HepG2 (cell line): ENCODE measurements around the gene DCST2. TPM values are rescaled to one million over a fixed set of nuclear protein-coding genes. Genes with fewer than 3 reads are reported as not detected.

Experiments used
- BATF2 ChIP-seq: sonication (generic); formaldehyde crosslinking; IDR thresholded peaks from 2 replicates; pipeline ENCODE4 v1.8.0; 2022; ENCODE audit warnings: mild to moderate bottlenecking, missing genetic modification reagents, moderate library complexity
- DNMT3B ChIP-seq: conservative IDR thresholded peaks from 2 replicates; pipeline ENCODE4 v1.6.1; 2016; ENCODE audit warnings: missing biosample characterization, control low read depth
- ERF ChIP-seq: IDR thresholded peaks from 2 replicates; pipeline ENCODE4 v1.6.1; 2018; ENCODE audit warnings: missing biosample characterization, missing genetic modification reagents
- HMG20A ChIP-seq: IDR thresholded peaks from 2 replicates; pipeline ENCODE4 v1.6.1; 2016; ENCODE audit warnings: borderline replicate concordance
- HMGXB4 ChIP-seq, 2 experiments: sonication (generic) in 1 of 2; formaldehyde crosslinking in 1 of 2; IDR thresholded peaks; 2 replicates each; pipeline versions ENCODE4 v1.4.0 to v1.6.1; 2018 to 2020; ENCODE audit warnings: missing genetic modification reagents in 2 of 2, borderline replicate concordance in 1 of 2, low read depth in 1 of 2, mild to moderate bottlenecking in 1 of 2, missing biosample characterization in 1 of 2
- JUNB ChIP-seq: sonication (generic); formaldehyde crosslinking; IDR thresholded peaks from 2 replicates; pipeline ENCODE4 v1.8.0; 2022; ENCODE audit warnings: missing genetic modification reagents, mild to moderate bottlenecking, borderline replicate concordance
- KDM2A ChIP-seq: sonication (generic); formaldehyde crosslinking; IDR thresholded peaks from 2 replicates; pipeline ENCODE4 v1.4.0; 2020; ENCODE audit warnings: low read depth, missing genetic modification reagents, borderline replicate concordance
- KDM5A ChIP-seq: fragments of 200-600 bp; sonication (generic); IDR thresholded peaks from 2 replicates; pipeline ENCODE4 v1.7.0; 2018; ENCODE audit warnings: antibody characterized with exemption, mild to moderate bottlenecking, low read length, borderline replicate concordance
- MAX ChIP-seq: IDR thresholded peaks from 2 replicates; pipeline ENCODE4 v1.6.1; 2012; ENCODE audit warnings: inconsistent platforms
- MYPOP ChIP-seq: sonication (generic); formaldehyde crosslinking; IDR thresholded peaks from 2 replicates; pipeline ENCODE4 v1.8.1; 2023; ENCODE audit warnings: mild to moderate bottlenecking, moderate library complexity, missing genetic modification reagents
- NFIB ChIP-seq: sonication (generic); formaldehyde crosslinking; IDR thresholded peaks from 2 replicates; pipeline ENCODE4 v1.9.0; 2021; ENCODE audit warnings: missing genetic modification reagents, mild to moderate bottlenecking, borderline replicate concordance
- TEAD2 ChIP-seq: sonication (generic); formaldehyde crosslinking; IDR thresholded peaks from 2 replicates; pipeline ENCODE4 v1.9.0; 2021; ENCODE audit warnings: missing genetic modification reagents
- ZBTB46 ChIP-seq: sonication (generic); formaldehyde crosslinking; IDR thresholded peaks from 2 replicates; pipeline ENCODE4 v1.4.0; 2020; ENCODE audit warnings: mild to moderate bottlenecking, missing genetic modification reagents, borderline replicate concordance
- ZFP82 ChIP-seq: sonication (generic); formaldehyde crosslinking; IDR thresholded peaks from 2 replicates; pipeline ENCODE4 v1.5.1; 2020; ENCODE audit warnings: mild to moderate bottlenecking, missing genetic modification reagents, borderline replicate concordance
- ZFP91 ChIP-seq: sonication (generic); formaldehyde crosslinking; IDR thresholded peaks from 2 replicates; pipeline ENCODE4 v1.9.0; 2022; ENCODE audit warnings: missing genetic modification reagents, mild to moderate bottlenecking, borderline replicate concordance
- ZFY ChIP-seq: sonication (generic); formaldehyde crosslinking; IDR thresholded peaks from 2 replicates; pipeline ENCODE4 v1.4.0; 2020; ENCODE audit warnings: missing genetic modification reagents
- ZNF256 ChIP-seq: sonication (generic); formaldehyde crosslinking; conservative IDR thresholded peaks from 2 replicates; pipeline ENCODE4 v1.4.0; 2020; ENCODE audit warnings: missing genetic modification reagents
- ZNF441 ChIP-seq: sonication (generic); formaldehyde crosslinking; IDR thresholded peaks from 2 replicates; pipeline ENCODE4 v1.7.0; 2021; ENCODE audit warnings: missing genetic modification reagents, borderline replicate concordance
- ZNF550 ChIP-seq: sonication (generic); formaldehyde crosslinking; IDR thresholded peaks from 2 replicates; pipeline ENCODE4 v1.4.0; 2020; ENCODE audit warnings: mild to moderate bottlenecking, missing genetic modification reagents, borderline replicate concordance
- ZNF746 ChIP-seq: sonication (generic); formaldehyde crosslinking; IDR thresholded peaks from 2 replicates; pipeline ENCODE4 v1.8.0; 2022; ENCODE audit warnings: mild to moderate bottlenecking, missing genetic modification reagents
- ZNF749 ChIP-seq: sonication (generic); formaldehyde crosslinking; IDR thresholded peaks from 2 replicates; pipeline ENCODE4 v1.8.0; 2022; ENCODE audit warnings: mild to moderate bottlenecking, missing genetic modification reagents, moderate library complexity, borderline replicate concordance
- ZSCAN21 ChIP-seq: sonication (generic); formaldehyde crosslinking; IDR thresholded peaks from 2 replicates; pipeline ENCODE4 v1.8.0; 2022; ENCODE audit warnings: mild to moderate bottlenecking, missing genetic modification reagents, moderate library complexity, borderline replicate concordance
- polyA plus RNA-seq, 8 experiments: library from polyadenylated mRNA; depleted of rRNA in 3 of 8; stranded (reverse) in 7 of 8; unstranded in 1 of 8; fragments of >200 nt; fragmentation: Illumina TruSeq in 4 of 8; extraction: Trizol in 4 of 8; gene quantifications; 2 replicates each; pipeline versions ENCODE4 v1.2.1 to v1.2.3, GENCODE V29; 2011 to 2016; ENCODE audit warnings: low read depth in 4 of 8, missing spikeins in 1 of 8, mixed read lengths in 1 of 8; ENCODE audit not compliant: insufficient read depth in 1 of 8
- total RNA-seq, 5 experiments: library from RNA; depleted of rRNA; stranded (reverse); fragments of >200 nt; fragmentation: Illumina TruSeq; extraction: Trizol; gene quantifications; 2 replicates each; pipeline ENCODE4 v1.2.3, GENCODE V29; 2016; ENCODE audit warnings: low read depth in 1 of 5

The DCST2 gene
- total and polyA plus RNA-seq, 2 of the 13 experiments (the other 11 are each of a cell fraction or from before 2014, with no cell fraction given): 0.74 TPM; not detected in 1

- TF ChIP-seq DNMT3B (no peak), ZNF550 (no peak), HMGXB4 (CRISPR knock-in tag; IDR thresholded peaks at IDR 0.05; ENCODE audit: borderline replicate concordance in 1 of 2, low read depth in 1 of 2) (peak in 1 of 2 experiments; percentile 21; a peak in 1 of 4 replicates), KDM2A (CRISPR knock-in tag) (0 out of 2 replicates have a peak, but pooled peaks have one; percentile 34), JUNB (CRISPR knock-in tag) (no peak), NFIB (CRISPR knock-in tag) (no peak), ZFP91 (peak; percentile 90), TEAD2 (CRISPR knock-in tag) (no peak), ERF (CRISPR knock-in tag) (0 out of 2 replicates have a peak, but pooled peaks have one; percentile 27), ZFY (CRISPR knock-in tag) (0 out of 2 replicates have a peak, but pooled peaks have one; percentile 8), ZNF256 (CRISPR knock-in tag) (no peak), MYPOP (CRISPR knock-in tag) (0 out of 2 replicates have a peak, but pooled peaks have one; percentile 31), MAX (peak; percentile 49), ZBTB46 (CRISPR knock-in tag) (no peak), ZNF441 (CRISPR knock-in tag) (0 out of 2 replicates have a peak, but pooled peaks have one; percentile 4), HMG20A (no peak), BATF2 (CRISPR knock-in tag) (no peak), KDM5A (no peak), ZNF749 (CRISPR knock-in tag) (0 out of 2 replicates have a peak, but pooled peaks have one; percentile 42), ZSCAN21 (peak; percentile 43; the same call in 1 of the 2 replicates), ZNF746 (CRISPR knock-in tag) (no peak), ZFP82 (CRISPR knock-in tag) (no peak)
These were observed 9.7 kb upstream of the DCST2 start (continued) for GRCh38 chr1:155043301-155043702.
